ENCODE data around the gene WFIKKN2. TPM values are rescaled to one million over a fixed set of nuclear protein-coding genes. Genes with fewer than 3 reads are reported as not detected.

Gene WFIKKN2
- total and polyA plus RNA-seq, 2 of the 13 experiments (the other 11 are each of a cell fraction or from before 2014, with no cell fraction given): not detected

- TF ChIP-seq GRHL1 (CRISPR knock-in tag; conservative IDR thresholded peaks at IDR 0.05) (no peak), ZNF7 (CRISPR knock-in tag; IDR thresholded peaks at IDR 0.05) (no peak), BATF2 (CRISPR knock-in tag; IDR thresholded peaks at IDR 0.05) (no peak), GTF3A (CRISPR knock-in tag; conservative IDR thresholded peaks at IDR 0.05) (no peak), HNRNPLL (IDR thresholded peaks at IDR 0.05; ENCODE audit: low read depth, low read length, poor library complexity, severe bottlenecking) (no peak), TERF1 (CRISPR knock-in tag; IDR thresholded peaks at IDR 0.05) (no peak), ATF3 (CRISPR knock-in tag; IDR thresholded peaks at IDR 0.05) (peak; percentile 81), ZNF567 (CRISPR knock-in tag; IDR thresholded peaks at IDR 0.05; ENCODE audit: borderline replicate concordance) (0 out of 2 replicates have a peak, but pooled peaks have one; percentile 51), ZNF274 (CRISPR knock-in tag; IDR thresholded peaks at IDR 0.05) (no peak), MTF2 (CRISPR knock-in tag; IDR thresholded peaks at IDR 0.05; ENCODE audit: borderline replicate concordance) (no peak; the same call in 1 of the 2 replicates), MIER3 (CRISPR knock-in tag; IDR thresholded peaks at IDR 0.05; ENCODE audit: borderline replicate concordance) (no peak), REPIN1 (CRISPR knock-in tag; IDR thresholded peaks at IDR 0.05; ENCODE audit: borderline replicate concordance, low read depth) (no peak; the same call in 1 of the 2 replicates), ZNF569 (CRISPR knock-in tag; IDR thresholded peaks at IDR 0.05; ENCODE audit: borderline replicate concordance) (no peak), ZSCAN25 (CRISPR knock-in tag; IDR thresholded peaks at IDR 0.05) (peak; percentile 100), NFRKB (IDR thresholded peaks at IDR 0.05) (no peak), RBFOX2 (IDR thresholded peaks at IDR 0.05; ENCODE audit: low read depth, low read length) (no peak), AHR (CRISPR knock-in tag; IDR thresholded peaks at IDR 0.05) (no peak), HMGXB3 (CRISPR knock-in tag; IDR thresholded peaks at IDR 0.05; ENCODE audit: borderline replicate concordance) (no peak), JUNB (CRISPR knock-in tag; IDR thresholded peaks at IDR 0.05; ENCODE audit: borderline replicate concordance) (no peak), TFAP4 (IDR thresholded peaks at IDR 0.05; ENCODE audit: borderline replicate concordance, low read depth) (no peak)
These were observed 49.3 kb downstream of the WFIKKN2 start (continued) for GRCh38 chr17:50884439-50885311.
